GM21423 (cell line): ENCODE results near the gene RTRAF.

Experiments
- ATAC-seq: cut with Tn5 transposase; IDR thresholded peaks from one replicate; pipeline ENCODE4 v1.9.1; 2021; ENCODE audit warnings: mild to moderate bottlenecking, moderate library complexity; ENCODE audit not compliant: unreplicated experiment

Gene RTRAF

DNA sequence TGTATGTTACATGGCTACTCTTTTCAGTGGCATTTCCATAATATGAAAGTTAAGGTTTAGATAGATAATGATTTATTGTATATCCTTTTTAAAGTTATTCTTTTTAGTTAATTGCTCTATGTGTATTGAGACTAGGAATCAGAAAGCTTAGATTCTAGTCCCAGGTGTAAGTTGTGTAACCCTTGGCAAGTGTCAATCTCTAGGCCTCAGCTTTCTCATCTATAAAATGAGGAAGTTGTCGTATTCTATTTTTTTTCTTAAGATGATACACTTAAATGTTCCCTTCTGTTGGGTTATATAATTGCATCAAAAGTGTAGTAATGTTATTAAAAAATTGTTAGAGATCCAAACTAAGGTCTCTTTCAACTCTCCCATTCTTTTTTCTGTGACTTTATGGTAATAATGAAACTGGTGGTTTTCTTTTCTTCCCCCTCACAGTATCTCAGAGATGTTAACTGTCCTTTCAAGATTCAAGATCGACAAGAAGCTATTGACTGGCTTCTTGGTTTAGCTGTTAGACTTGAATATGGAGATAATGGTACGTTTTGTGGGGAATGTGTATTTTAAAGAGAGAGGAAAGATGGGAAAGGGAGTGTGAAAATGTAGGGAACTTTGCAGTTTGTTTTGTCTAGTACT is 4.1 kb downstream of the RTRAF start:
- no peak for ATAC-seq

DNA sequence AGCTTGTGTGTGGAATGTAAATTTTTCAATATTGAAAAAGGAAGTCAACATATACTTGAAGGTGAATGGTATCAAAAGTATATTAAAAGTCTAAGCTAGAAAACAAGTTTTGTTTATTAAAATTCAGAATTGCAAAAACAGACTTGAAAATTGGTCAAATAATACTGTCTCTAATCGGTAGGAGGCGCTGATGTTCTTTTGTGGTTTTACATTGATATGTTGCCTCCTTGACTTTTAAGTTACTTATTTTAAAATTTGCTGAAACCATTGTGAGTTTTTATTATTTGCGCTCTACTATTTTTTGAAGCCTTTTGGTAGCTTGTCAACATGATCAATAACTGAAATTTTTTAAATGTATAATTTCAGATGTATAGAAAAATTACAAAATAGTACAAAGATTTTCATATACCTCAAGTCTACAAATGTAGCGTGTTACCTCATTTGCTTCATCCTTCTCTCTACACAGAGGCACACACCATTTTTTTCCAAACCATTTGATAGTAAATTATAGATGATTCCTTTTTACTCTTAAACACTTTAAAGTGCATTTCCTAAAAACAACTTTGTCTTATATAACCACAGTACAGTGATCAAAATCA is 6.9 kb downstream of the RTRAF start:
- no peak for ATAC-seq

DNA sequence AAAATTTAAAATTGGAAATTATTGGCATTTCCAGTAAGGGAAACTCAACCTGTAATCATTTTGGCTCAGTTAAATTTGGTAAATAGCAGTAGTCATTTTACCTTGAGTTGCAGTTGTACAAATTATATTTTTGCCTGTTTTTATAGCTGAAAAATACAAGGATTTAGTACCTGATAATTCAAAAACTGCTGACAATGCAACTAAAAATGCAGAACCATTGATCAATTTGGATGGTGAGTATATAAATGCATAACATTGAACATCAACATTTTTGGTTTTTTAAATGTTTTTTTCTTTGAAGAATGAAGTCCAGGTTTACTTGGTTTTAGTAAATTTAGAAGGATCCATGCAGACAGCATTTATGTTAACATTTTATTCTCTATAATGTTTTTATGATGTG is 9.0 kb downstream of the RTRAF start:
- ATAC-seq = no peak

DNA sequence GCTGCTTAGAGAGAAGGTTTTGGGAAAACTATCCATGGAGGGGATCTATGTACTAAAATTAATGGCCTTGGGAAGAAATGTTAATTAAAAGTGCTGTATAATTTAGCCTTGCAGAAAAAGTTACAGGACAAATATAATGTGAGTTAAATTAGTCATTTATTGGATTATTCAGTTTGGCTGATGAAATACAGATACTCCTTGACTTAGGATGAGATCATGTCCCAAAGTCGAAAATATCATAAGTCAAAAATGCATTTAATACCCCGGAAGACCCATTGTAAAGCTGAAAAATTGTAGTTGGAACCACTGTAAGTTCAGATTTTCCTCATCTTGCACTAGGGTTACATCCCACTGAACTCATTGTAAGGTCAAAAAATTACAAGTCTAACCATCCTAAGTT is 9.7 kb downstream of the RTRAF start:
- ATAC-seq = no peak

DNA sequence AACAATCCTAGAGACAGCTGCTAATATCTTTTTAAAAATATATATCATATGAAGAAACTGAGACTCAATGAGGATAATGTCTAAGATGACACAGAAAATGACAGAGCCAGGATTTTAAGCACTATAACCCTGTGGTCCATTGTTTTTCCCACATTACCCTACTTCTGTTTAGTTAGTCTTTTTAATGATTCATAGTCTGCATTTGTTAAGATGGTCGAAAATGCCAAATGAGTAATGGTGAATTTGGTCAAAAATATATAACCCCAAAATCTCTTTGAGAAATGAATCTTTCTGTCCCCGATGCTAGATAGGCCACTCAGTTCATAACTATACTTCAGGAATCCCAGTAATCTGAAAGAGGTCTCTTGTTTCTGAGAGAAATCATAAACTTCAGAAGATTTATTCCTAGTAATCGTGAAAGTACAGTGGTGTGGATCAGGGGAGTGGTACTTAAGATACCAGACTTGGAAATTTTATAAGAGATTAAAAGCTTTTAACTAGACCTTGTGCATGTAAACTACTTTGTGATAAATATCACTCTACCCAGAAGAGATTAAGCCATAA is 10.8 kb downstream of the RTRAF start:
- no peak for ATAC-seq

DNA sequence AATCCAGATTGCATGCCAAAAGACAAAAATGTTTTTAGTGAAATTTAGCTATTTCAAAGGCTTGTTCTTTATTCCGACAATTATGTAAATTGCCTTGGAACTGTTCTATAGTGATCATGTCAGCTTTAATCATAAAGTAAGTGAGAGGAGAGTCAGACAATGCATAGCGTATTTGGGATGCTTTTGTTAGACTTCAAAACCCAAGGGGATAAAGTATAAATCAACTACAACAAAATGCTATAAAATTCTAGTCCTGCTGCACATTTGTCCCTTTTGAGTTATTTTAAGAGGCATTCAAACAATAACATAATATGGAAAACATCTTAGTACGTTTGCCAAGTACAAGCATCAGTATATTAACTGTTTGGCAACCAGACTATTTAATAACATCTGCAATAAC is 11.3 kb downstream of the RTRAF start:
- no peak for ATAC-seq

DNA sequence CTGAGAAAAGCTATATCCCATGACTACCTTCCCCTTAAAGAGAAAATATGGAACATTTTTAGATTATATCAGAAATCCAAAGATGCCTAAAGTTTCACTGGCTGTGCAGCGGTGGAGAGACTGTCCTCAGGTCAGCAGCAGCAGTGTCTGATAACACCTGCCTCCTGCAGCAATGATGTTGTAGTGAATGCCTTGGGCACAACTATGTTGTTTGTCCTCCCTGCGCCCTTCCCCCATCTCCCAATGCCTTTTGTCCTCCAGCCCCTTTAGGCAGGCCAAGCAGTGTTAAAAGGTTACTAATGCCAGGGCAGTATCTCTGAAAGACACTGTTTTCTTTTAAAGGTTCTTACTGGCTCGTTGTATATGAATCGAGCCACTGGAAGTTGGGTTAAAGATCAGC is 13.2 kb downstream of the RTRAF start:
- no peak for ATAC-seq

DNA sequence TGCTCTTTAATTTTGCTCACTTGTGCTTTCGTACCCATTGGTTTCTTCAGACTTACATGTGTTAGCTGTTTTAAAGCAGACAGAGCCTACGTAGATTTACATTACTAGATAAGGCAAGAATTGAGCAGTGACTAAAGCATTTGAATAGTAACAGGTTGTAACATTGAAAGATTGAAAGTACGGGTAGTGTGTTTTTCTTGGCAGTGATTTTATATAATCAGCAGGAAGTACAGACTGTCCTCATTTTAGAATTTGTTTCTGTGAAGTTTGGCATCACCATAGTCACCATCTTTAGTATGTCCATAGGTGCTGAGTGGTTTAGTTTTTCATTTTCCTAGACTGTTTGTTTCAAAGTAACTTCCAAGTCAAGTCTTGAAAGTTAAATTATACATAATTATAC is 14.0 kb downstream of the RTRAF start:
- ATAC-seq = no peak

DNA sequence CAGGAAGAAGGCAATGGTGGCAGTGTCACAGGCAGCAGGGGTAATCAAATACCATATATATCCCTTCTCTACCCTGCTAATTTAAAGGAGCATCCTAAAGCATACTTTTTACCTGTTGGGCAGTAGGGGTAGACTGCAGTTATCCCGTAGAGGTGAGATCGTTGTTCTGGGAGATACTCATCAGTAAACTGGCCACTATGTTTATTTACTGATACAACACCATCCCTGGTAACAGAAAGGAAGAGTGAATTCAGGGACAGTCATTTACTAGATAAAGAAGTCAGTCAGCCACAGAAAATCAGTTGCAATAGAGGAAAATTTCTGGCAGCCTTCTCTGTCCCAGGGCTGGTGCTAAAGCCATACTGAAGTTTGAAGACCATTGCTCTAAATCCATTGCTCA is 16.3 kb downstream of the RTRAF start:
- ATAC-seq = no peak

DNA sequence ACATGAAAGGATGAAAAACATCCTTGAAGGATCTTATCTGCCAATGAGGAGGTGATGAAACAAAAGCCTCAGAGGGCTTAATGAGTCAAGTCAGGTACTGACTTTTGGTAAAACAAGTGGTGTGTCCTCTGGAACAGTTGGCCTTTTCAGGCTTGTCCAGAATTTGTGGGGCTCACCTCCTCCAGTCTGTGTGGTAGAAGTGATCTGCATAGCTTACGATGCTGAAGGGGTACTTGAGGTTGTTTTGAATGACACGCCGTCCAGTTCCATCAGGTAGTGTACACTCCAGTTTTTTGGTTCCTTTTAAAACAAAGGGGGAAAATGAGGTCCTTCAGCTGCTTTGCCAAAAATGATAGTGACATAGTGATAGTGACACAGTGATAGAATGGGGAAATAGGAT is 17.0 kb downstream of the RTRAF start:
- ATAC-seq = no peak

DNA sequence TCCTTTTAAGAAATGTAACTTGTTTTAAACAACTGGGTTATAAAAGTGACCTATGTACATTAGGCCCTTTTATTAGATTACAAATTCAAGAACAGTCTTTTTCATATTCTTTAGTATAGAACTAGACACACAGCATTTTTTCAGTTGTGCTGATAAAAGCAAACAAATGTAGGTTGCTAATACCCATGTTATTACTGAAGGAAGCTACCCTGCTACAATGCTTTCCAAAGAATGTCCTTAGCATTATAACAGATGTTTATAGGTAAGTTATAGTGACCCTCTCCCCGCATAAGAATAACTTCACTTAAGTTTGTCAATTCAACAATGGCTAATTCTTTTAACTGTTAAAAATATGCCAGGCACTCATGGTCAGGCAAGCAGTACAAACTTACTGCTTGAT is 17.9 kb downstream of the RTRAF start:
- ATAC-seq = no peak

DNA sequence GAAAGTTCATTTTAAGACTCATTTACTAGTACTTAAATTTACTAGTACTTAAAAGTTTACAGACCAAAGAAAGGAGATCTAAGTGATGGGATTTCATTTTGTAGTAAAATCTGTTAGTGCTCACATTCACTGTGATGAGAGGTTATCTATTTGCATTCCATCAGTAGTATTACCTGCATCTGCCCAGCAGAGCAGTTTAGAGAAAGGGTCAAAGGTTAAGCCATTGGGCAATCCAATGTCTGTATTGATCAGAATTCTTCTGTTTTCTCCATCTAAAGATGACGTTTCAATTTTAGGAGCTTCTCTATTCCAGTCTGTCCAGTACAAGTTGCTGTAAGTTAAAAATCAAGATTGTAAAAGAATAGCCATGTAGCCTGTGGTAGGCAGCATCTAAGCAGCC is 18.3 kb downstream of the RTRAF start:
- ATAC-seq = no peak

DNA sequence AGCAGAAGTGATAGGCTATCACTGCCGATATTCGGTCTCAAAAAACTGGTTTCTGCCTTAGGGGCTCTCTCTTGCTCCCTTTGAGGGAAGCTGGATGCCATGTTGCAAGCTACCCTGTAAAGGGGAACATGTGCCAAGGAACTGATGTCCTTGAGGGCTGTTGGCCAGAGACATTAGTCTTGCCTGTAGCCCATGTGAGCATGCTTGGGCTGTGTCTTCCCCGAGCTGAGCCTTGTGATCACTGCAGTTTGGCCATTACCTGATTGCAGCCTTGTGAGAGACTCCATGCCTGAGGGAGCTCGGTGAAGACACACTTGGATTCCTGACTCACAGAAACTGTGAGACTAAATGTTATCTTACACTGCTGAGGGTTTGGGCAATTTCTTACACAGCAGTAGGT is 18.8 kb downstream of the RTRAF start:
- no peak for ATAC-seq

DNA sequence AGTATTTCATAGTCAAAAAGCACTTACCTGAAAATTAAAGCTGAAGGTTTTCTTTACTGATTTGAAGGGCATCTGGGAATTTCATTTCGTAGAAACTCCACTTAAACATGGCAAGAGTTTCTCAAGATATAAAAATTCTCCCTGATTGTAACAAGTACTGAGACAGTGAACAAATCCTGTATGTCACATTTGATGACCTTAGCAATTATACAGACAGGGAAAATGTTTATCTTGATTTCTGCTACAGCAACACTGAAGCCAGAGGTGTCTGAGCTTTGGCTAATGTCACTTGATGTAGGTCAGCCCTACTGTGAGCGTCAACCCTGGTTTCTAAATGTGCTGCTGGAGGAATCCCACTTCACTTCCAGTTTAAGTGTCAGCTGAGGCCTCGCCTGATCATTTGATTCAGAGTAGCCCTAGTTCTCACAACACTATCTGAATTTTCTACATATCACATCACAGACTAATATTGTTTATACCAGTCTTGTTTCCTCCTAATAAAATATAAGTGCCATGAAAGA is 20.9 kb downstream of the RTRAF start:
- ATAC-seq = no peak

DNA sequence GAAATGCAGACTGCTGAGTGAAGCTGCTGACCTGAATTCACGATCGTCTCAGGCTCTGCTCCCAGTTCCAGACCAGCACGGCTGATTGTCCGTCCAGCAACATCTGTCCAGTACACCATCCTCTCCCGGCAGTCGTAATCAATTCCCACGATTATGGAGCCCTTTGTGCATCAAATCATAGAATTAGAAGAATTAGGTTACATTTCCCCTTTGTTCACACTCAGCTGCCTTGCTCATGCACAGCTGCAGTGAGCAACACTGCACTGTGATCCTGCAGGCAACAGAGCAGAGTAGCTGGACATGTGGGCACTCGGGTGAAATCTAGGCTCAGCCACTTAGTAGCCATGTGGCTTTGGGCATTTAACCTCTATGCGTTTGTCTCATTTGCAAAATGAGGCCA is 22.2 kb downstream of the RTRAF start:
- ATAC-seq = no peak

DNA sequence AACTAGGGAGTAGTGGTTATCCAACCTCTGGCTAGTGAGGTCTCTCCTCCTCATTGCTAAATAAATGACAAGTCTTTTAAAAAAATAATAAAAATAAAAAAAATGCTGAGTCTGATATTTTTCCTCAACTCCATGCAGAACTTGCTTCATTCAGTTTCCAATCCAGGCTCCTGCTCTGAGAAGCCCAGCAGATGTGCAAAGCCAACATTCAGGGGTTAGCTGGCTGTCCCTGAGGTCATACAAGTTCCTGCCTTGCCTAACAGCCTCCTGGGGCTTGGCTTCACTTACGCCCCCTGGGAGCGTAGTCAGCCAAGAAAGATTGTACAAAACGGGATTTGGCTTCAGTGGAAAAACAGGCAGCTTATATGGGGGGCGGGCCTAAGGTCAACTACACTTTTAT is 23.3 kb downstream of the RTRAF start:
- ATAC-seq = no peak

DNA sequence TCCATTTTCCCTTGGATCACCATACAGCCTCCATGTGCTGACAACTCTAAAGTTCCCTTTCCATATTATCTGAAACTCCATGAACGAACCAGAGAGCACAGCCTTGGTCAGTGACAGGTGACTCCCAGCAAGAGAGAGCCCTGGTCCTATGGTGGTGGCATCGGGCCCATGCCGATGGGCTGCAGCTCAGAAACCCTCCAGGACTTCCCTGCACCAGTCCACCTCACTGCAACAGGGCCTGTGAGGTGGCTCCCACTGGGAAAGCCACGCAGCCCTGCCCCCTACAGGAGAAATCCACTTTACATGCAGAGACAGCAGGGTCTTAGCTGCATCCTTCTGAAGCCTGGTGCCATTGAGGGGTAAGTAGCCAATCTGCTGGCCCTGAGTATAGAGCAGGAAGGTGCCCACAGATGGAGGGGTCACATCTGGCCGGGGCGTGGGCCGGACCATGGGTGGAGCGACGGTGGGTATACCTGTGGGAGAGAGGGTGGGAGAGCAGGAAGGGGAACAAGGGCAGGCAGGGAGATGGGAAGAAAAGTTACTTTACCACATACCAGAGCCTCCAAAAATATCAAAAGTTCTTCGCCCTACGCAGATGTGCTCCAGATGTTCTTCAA is 24.7 kb downstream of the RTRAF start:
- no peak for ATAC-seq

DNA sequence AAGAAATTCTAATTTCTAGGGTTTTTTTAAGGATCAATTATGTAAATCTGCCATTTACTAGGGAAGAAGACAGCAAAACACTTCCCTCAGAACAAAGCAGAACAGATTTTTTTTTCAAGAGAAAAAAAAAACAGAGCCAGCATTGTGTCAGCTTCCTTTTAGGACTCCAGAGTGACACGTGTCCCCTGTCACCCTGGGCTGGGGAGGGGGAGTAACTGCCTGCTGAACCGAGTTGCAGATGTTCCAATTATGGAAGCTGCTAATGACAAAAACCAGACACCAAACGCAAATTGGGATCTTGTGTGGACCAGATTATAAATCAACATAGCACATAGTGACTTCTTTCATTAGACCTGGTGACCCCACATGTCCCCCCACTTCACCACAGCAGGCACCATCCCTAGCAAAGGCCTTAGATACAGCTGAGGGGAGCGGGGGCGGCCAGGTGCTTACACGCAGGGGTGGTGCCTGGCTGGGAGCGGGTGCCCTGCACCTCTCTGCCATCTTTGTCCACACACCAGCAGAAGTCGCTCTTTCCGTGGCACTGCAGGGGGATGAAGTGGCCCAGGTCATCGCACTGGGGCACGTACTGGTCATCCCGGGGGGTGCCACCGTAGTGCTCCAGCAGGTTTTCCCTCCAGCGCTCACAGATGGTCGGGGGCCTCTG is 25.4 kb downstream of the RTRAF start:
- ATAC-seq = no peak

DNA sequence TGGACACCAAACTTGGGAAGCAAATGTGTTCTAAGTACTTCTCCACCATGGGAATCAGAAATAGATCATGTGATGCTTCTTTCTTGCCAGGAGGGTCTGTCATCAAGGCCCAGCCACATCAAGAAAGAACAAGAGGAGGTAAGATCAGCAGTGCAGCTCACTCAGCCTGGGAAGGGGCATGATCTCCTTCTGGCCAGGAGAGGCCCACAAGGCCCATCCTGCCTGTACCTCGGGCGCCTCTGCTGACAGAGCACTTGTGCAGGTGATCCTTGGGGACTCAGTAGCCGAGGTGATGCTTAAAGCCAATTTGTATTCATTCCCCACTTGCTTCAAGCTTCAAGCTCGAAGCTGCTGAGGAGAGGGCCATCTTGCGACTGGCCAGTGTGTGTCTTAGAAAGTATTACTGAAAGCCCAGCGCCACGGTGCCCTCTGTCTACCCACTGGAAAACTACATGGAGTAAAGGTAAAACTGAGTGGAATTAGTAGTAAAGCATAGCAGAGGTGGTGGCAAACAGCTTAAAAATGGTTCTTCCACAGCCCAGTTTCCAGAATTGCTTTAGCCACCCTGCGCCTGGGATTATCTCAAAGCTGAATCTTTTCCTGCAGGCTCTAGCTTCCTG is 26.2 kb downstream of the RTRAF start:
- ATAC-seq = no peak

DNA sequence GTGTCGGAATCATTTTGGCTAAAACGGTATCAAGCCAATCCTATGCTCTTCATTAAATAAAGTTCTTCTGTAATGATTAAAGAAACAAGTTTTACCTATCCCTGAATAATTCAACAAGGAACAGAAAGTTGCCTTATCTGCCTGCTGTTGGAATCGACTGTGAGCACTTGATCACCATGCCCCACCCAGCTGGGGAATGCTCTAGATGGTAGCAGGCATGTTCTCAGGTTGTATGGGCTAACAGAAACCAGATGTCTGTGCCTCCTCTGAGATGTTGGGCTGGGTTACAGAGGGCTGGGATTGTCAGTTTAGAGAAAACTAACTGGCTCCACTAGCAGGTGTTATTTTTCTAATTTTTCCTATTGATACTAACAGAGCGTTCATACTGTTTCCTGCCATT is 28.9 kb downstream of the RTRAF start:
- no peak for ATAC-seq

DNA sequence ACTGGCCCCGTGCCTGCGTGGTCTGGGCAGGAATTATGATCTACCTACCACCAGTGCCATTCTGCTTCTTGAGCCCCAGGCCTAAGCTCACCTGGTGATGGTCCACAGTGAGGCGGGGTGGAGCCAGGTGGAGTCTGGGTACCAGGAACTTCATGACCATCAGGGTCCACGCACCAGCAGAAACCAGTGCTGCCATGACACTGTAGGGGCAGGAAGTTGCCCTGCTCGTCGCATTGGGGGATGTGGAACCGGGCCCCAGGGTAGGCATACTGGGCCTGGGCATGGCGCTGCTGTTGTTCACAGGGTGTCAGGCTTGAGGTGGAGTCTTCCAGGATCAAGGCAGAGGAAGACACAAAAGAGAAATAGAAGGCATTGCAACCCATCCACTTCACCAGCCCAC is 29.6 kb downstream of the RTRAF start:
- ATAC-seq = no peak
